ENCODE data around the gene EVI5L. TPM values are rescaled to one million over a fixed set of nuclear protein-coding genes. Genes with fewer than 3 reads are reported as not detected.

The EVI5L gene
- total RNA-seq, 2 experiments from 2014 or later = 5.2 to 6.0 TPM

- peak overlapping the region in 1 of 2 donors; percentile 13 for H3K27ac ChIP-seq (ENCODE audit: low read depth in 1 of 2, low read length in 2 of 2)
- peaks cover 7% of the 10 kb centered on the region for H3K27me3 Mint-ChIP-seq
- H3K9me3 Mint-ChIP-seq = no peaks in the 10 kb centered on the region
- no peak for TF ChIP-seq CTCF (IDR thresholded peaks at IDR 0.05)
- H3K9me3 ChIP-seq (ENCODE audit: control insufficient read depth in 1 of 2, insufficient read depth in 1 of 2, low read length in 2 of 2) = no peaks in the 10 kb centered on the region
- peaks cover 18 to 22% of the 10 kb centered on the region in 2 experiments for H3K27me3 ChIP-seq (ENCODE audit: control insufficient read depth in 1 of 2, insufficient read depth in 2 of 2, low read length in 2 of 2)
- no peaks in the 10 kb centered on the region for H3K36me3 Mint-ChIP-seq (ENCODE audit: low read depth)
- peak overlapping the region; percentile 78 for H3K4me3 Mint-ChIP-seq
- no peaks in the 10 kb centered on the region for H3K36me3 ChIP-seq (ENCODE audit: insufficient read depth, low read length)
- H3K4me1 ChIP-seq (ENCODE audit: insufficient read depth, low read length) = peaks cover 66% of the 10 kb centered on the region
- intact Hi-C loops (cut with DNase I, micrococcal nuclease) = loop anchor here in 1 of 2 experiments (5.0 kb wide), 1 partner anchor 57 kb away; the partner anchor contains the start of gene SNAPC2
- peak overlapping the region; percentile 31 for H3K27ac Mint-ChIP-seq
- DNase-seq (peak in 4 of 14 experiments; percentile 19 to 65 (median 42)), ATAC-seq (ENCODE audit: poor library complexity) (no peak)
- no peak overlapping the region for H3K4me3 ChIP-seq (ENCODE audit: low read length)
- ChIA-PET POLR2A (interaction anchor here (1.2 to 1.3 kb wide), 2 partner anchors 55 kb away, joined by 3 to 4 read pairs; partner anchors contain the start of gene SNAPC2), CTCF (no interaction called here)
- peaks cover 20% of the 10 kb centered on the region for H3K4me1 Mint-ChIP-seq (ENCODE audit: low read depth)
Observed at GRCh38 chr19:7865262-7865911, 35.4 kb downstream of the EVI5L start.

GRCh38 chr19:7866399-7867091, 36.5 kb downstream of the EVI5L start:
- Mint-ChIP-seq H3K9me3 (no peaks in the 10 kb centered on the region), H3K4me3 (no peak overlapping the region), H3K27me3 (peaks cover 13% of the 10 kb centered on the region), H3K27ac (no peak overlapping the region), H3K36me3 (ENCODE audit: low read depth) (no peaks in the 10 kb centered on the region), H3K4me1 (ENCODE audit: low read depth) (peaks cover 27% of the 10 kb centered on the region)
- H3K9me3 ChIP-seq (ENCODE audit: control insufficient read depth in 1 of 2, insufficient read depth in 1 of 2, low read length in 2 of 2) = peaks cover 0 to 8% of the 10 kb centered on the region in 2 experiments
- CTCF ChIA-PET = interaction anchor here (0.7 kb wide), 1 partner anchor 186 kb away, joined by 3 read pairs; the partner anchor contains the start of gene TRAPPC5
- peaks cover 68% of the 10 kb centered on the region for H3K4me1 ChIP-seq (ENCODE audit: insufficient read depth, low read length)
- no peak overlapping the region for H3K4me3 ChIP-seq (ENCODE audit: low read length)
- DNase-seq (no peak), ATAC-seq (ENCODE audit: poor library complexity) (no peak)
- H3K27ac ChIP-seq (ENCODE audit: low read depth in 1 of 2, low read length in 2 of 2) = no peak overlapping the region
- no peak for TF ChIP-seq CTCF (IDR thresholded peaks at IDR 0.05)
- peaks cover 6 to 11% of the 10 kb centered on the region in 2 experiments for H3K27me3 ChIP-seq (ENCODE audit: control insufficient read depth in 1 of 2, insufficient read depth in 2 of 2, low read length in 2 of 2)
- H3K36me3 ChIP-seq (ENCODE audit: insufficient read depth, low read length) = no peaks in the 10 kb centered on the region
- POLR2A ChIA-PET = interaction anchor here (1.2 kb wide), 1 partner anchor 54 kb away, joined by 4 read pairs; the partner anchor contains the start of gene SNAPC2
- intact Hi-C loops (cut with DNase I, micrococcal nuclease) = loop anchor here in 1 of 2 experiments (5.0 kb wide), 1 partner anchor 56 kb away; the partner anchor contains the start of gene SNAPC2

GRCh38 chr19:7867092-7867844, 37.2 kb downstream of the EVI5L start:
- H3K9me3 Mint-ChIP-seq = no peaks in the 10 kb centered on the region
- no peaks in the 10 kb centered on the region for H3K36me3 ChIP-seq (ENCODE audit: insufficient read depth, low read length)
- ChIA-PET POLR2A (no interaction called here), CTCF (no interaction called here)
- H3K27ac Mint-ChIP-seq = no peak overlapping the region
- H3K27me3 ChIP-seq (ENCODE audit: control insufficient read depth in 1 of 2, insufficient read depth in 2 of 2, low read length in 2 of 2) = peaks cover 7 to 8% of the 10 kb centered on the region in 2 experiments
- H3K9me3 ChIP-seq (ENCODE audit: control insufficient read depth in 1 of 2, insufficient read depth in 1 of 2, low read length in 2 of 2) = peaks cover 0 to 15% of the 10 kb centered on the region in 2 experiments
- peaks cover 20% of the 10 kb centered on the region for H3K27me3 Mint-ChIP-seq
- TF ChIP-seq CTCF (IDR thresholded peaks at IDR 0.05) = no peak
- intact Hi-C loops (cut with DNase I, micrococcal nuclease) = loop anchor here in 1 of 2 experiments (5.0 kb wide), 1 partner anchor 55 kb away; the partner anchor contains the start of gene SNAPC2
- peaks cover 68% of the 10 kb centered on the region for H3K4me1 ChIP-seq (ENCODE audit: insufficient read depth, low read length)
- H3K4me3 ChIP-seq (ENCODE audit: low read length) = no peak overlapping the region
- ATAC-seq (ENCODE audit: poor library complexity) = no peak
- DNase-seq = no peak
- no peak overlapping the region for H3K27ac ChIP-seq (ENCODE audit: low read depth in 1 of 2, low read length in 2 of 2)
- no peak overlapping the region for H3K4me3 Mint-ChIP-seq
- H3K36me3 Mint-ChIP-seq (ENCODE audit: low read depth) = no peaks in the 10 kb centered on the region
- peaks cover 34% of the 10 kb centered on the region for H3K4me1 Mint-ChIP-seq (ENCODE audit: low read depth)
